Thoracic aorta (tissue), 2 donors: ENCODE results near the gene CAPN8. TPM values are rescaled to one million over a fixed set of nuclear protein-coding genes. Genes with fewer than 3 reads are reported as not detected.
"Not testable (repeated sequence)": the region's sequence is repeated elsewhere in the genome, so short reads cannot be mapped to it uniquely, and the experiment has no call there.

Source experiments
- ATAC-seq: fragments of 150-250 bp; one replicate; pipeline ENCODE4 v1.8.0; 2017; ENCODE audit warnings: low read depth; ENCODE audit not compliant: insufficient number of reproducible peaks, low FRiP score
- DNase-seq: peaks from one replicate; pipeline ENCODE4 v3.0.0-alpha.2; 2020; ENCODE audit warnings: low spot score
- H3K27ac ChIP-seq, 2 donors: fragments of 200-600 bp; sonication (generic); 1 replicate in 1 of 2; 2 replicates in 1 of 2; pipeline ENCODE4 v1.5.1; 2016; ENCODE audit warnings: mild to moderate bottlenecking in 2 of 2, moderate library complexity in 2 of 2
- H3K27me3 ChIP-seq: fragments of 200-600 bp; sonication (generic); replicated peaks from 2 replicates; pipeline ENCODE4 v1.6.0; 2016; ENCODE audit warnings: mild to moderate bottlenecking; ENCODE audit not compliant: insufficient read depth
- H3K36me3 ChIP-seq: fragments of 200-600 bp; sonication (generic); one replicate; pipeline ENCODE4 v1.5.1; 2016
- H3K4me1 ChIP-seq, 2 donors: fragments of 200-600 bp; sonication (generic); 1 replicate in 1 of 2; 2 replicates in 1 of 2; pipeline versions ENCODE4 v1.5.1 to v1.6.0; 2016; ENCODE audit warnings: low read depth in 2 of 2, mild to moderate bottlenecking in 1 of 2; ENCODE audit not compliant: control insufficient read depth in 1 of 2
- H3K4me3 ChIP-seq: fragments of 200-600 bp; sonication (generic); 2 replicates; pipeline ENCODE4 v1.5.1; 2016; ENCODE audit warnings: mild to moderate bottlenecking
- H3K9me3 ChIP-seq: fragments of 200-600 bp; sonication (generic); 2 replicates; pipeline ENCODE4 v1.5.1; 2016
- total RNA-seq, 2 donors: library from RNA; depleted of rRNA; stranded (reverse); fragments of >200 nt; gene quantifications; one replicate each; pipeline versions ENCODE4 v1.1.0 to v1.2.3, GENCODE V29; 2016
- TF ChIP-seq, protein P1 (sequence below): fragments of 200-600 bp; sonication (generic); IDR thresholded peaks from one replicate; pipeline ENCODE4 v1.5.1; 2019; ENCODE audit warnings: antibody characterized with exemption

The CAPN8 gene
- total RNA-seq, 2 donors from 2014 or later = 17.5 TPM; not detected in 1

DNA sequence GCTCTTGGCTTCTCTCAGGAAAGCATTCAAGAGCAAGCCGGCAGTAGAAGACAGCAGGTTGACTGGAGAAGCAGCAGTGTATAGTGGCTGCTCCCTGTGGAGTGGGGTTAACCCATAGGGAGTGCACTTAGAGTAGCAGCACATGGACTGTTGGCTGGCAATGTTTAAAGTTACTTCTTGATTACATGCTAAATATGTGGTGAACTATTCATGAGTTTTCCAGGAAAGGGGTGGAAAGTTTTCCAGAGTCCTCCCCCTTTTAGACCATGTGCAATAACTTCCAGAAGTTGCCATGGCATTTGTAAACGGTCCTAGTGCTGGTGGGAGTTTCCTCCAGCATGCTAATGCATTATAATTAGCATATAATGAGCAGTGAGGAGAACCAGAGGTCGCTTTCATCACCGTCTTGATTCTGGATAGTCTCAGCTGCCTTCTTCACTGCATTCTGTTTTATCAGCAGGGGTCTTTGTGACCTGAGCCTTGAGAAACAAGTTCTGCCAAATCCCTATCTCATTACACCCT is 140.5 kb downstream of the CAPN8 start:
- no peaks in the 10 kb centered on the region for H3K9me3 ChIP-seq
- no peak for ATAC-seq
- H3K27ac ChIP-seq = no peak overlapping the region
- H3K27me3 ChIP-seq = no peaks in the 10 kb centered on the region
- no peaks in the 10 kb centered on the region for H3K36me3 ChIP-seq
- no peak overlapping the region for H3K4me3 ChIP-seq
- DNase-seq = no peak
- H3K4me1 ChIP-seq = no peaks in the 10 kb centered on the region
- TF ChIP-seq, protein P1, sequence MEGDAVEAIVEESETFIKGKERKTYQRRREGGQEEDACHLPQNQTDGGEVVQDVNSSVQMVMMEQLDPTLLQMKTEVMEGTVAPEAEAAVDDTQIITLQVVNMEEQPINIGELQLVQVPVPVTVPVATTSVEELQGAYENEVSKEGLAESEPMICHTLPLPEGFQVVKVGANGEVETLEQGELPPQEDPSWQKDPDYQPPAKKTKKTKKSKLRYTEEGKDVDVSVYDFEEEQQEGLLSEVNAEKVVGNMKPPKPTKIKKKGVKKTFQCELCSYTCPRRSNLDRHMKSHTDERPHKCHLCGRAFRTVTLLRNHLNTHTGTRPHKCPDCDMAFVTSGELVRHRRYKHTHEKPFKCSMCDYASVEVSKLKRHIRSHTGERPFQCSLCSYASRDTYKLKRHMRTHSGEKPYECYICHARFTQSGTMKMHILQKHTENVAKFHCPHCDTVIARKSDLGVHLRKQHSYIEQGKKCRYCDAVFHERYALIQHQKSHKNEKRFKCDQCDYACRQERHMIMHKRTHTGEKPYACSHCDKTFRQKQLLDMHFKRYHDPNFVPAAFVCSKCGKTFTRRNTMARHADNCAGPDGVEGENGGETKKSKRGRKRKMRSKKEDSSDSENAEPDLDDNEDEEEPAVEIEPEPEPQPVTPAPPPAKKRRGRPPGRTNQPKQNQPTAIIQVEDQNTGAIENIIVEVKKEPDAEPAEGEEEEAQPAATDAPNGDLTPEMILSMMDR = no peak

DNA sequence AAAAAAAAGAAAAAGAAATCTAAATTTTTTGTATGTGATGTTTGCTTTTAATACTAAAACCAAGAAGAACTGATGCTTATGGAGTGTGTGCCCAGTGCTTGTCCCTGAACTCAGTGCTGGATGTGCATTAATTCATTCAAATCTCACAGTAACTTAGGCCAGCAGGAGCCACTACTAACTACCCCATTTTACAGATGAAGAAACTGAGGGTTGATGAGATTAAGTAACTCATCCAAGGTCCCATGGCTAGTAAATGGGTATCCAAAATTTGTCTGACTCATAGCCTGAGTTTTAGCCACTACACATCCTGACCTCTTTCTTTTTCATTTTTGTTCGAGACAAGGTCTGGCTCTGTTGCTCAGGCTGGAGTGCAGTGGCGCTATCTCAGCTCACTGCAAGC is 144.4 kb downstream of the CAPN8 start:
- Histone ChIP-seq H3K9me3 (no peaks in the 10 kb centered on the region), H3K27ac (no peak overlapping the region), H3K36me3 (no peaks in the 10 kb centered on the region), H3K27me3 (no peaks in the 10 kb centered on the region), H3K4me3 (no peak overlapping the region), H3K4me1 (no peaks in the 10 kb centered on the region)
- TF ChIP-seq, protein P1 = no peak
- ATAC-seq (no peak), DNase-seq (no peak)

DNA sequence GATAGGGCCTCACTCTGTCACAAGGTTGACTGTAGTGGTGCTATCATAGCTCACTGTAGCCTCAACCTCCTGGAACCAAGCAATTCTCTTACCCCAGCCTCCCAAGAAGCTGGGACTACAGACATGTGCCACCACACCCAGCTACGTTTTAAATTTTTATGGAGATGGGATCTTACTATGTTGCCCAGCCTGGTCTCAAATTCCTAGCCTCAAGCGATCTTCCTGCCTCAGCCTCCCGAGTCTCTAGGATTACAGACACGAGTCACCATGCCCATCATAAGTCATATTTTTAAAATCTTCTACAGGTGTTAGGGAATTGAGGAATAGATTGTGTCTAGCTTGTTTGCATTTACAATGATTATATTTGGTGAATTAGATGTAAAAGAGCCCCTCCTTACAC is 145.3 kb downstream of the CAPN8 start:
- Histone ChIP-seq H3K4me3 (no peak overlapping the region), H3K36me3 (no peaks in the 10 kb centered on the region), H3K9me3 (no peaks in the 10 kb centered on the region), H3K4me1 (no peaks in the 10 kb centered on the region), H3K27ac (no peak overlapping the region), H3K27me3 (no peaks in the 10 kb centered on the region)
- ATAC-seq (no peak), DNase-seq (no peak)
- TF ChIP-seq, protein P1 = no peak

DNA sequence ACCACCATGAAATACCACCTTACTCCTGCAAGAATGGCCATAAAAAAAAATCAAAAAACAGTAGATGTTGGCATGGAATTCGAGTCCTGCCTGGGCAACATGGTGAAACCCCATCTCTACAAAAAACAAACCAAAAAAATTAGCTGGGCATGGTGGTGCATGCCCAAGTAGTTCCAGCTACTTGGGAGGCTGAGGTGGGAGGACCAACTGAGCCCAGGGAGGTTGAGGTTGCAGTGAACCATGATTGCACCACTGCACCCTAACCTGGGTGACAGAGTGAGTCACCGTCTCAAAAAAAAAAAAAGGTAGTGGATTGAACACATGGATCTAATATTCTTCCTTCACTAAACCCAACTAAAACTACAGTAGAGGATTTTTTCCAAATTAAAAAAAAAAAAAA is 146.4 kb downstream of the CAPN8 start:
- H3K9me3 ChIP-seq = no peaks in the 10 kb centered on the region
- H3K4me3 ChIP-seq = no peak overlapping the region
- DNase-seq = no peak
- H3K27me3 ChIP-seq = no peaks in the 10 kb centered on the region
- H3K36me3 ChIP-seq = no peaks in the 10 kb centered on the region
- no peak for ATAC-seq
- no peak overlapping the region for H3K27ac ChIP-seq
- TF ChIP-seq, protein P1 = no peak
- no peaks in the 10 kb centered on the region for H3K4me1 ChIP-seq

DNA sequence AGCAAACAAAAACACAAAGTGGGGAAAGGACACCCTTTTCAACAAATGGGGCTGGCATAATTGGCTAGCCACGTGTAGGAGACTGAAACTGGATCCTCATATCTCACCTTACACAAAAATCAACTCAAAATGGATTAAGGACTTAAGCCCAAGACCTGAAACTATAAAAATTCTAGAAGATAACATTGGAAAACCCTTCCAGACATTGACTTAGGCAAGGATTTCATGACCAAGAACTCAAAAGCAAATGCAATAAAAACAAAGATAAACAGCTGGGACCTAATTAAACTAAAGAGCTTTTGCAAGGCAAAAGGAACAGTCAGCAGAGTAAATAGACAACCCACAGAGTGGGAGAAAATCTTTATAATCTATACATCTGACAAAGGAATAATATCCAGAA is 146.9 kb downstream of the CAPN8 start:
- H3K36me3 ChIP-seq, ATAC-seq, H3K4me3 ChIP-seq, DNase-seq, H3K4me1 ChIP-seq, H3K27ac ChIP-seq, H3K9me3 ChIP-seq, H3K27me3 ChIP-seq: not testable (repeated sequence)

DNA sequence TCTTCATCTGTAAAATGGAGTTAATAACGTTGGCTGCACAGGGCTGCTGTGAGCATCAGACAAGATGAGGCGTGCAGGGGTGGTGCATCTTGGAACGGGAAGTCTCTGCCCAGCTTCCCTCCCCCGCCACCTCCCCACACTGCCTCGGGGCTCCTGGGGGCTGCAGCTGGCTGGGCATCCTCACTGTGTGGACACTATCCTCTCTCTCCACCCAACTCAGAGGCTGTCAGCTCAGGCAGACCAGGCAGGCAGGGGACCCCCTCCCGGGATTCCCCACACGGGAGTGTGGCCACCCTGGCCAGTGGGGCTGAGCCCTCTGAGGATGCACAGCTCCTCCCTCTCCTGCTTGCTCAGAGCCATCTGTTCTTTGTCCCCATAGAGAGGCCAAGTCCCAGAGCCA is 149.6 kb downstream of the CAPN8 start:
- DNase-seq (no peak), ATAC-seq (no peak)
- H3K27me3 ChIP-seq = no peaks in the 10 kb centered on the region
- no peak overlapping the region for H3K4me3 ChIP-seq
- no peak overlapping the region for H3K27ac ChIP-seq
- TF ChIP-seq, protein P1 = no peak
- no peaks in the 10 kb centered on the region for H3K36me3 ChIP-seq
- no peaks in the 10 kb centered on the region for H3K4me1 ChIP-seq
- H3K9me3 ChIP-seq = no peaks in the 10 kb centered on the region
